Breast epithelium (tissue), 4 donors: ENCODE data around the gene KRT222. TPM values are rescaled to one million over a fixed set of nuclear protein-coding genes. Genes with fewer than 3 reads are reported as not detected.
A peak's percentile ranks its signal among the peaks of the same experiment; 100 is the strongest.

Experiments
- DNase-seq, 2 donors: peaks; one replicate each; pipeline ENCODE4 v3.0.0-alpha.2; 2019; ENCODE audit warnings: low spot score in 2 of 2
- H3K27ac ChIP-seq, 2 donors: fragments of 200-600 bp; sonication (generic) in 1 of 2; one replicate each; pipeline ENCODE4 v1.5.1; 2016 to 2019; ENCODE audit warnings: mild to moderate bottlenecking in 1 of 2
- H3K27me3 ChIP-seq, 2 donors: fragments of 200-600 bp; sonication (generic) in 1 of 2; one replicate each; pipeline versions ENCODE4 v1.5.1 to v1.6.0; 2017 to 2019; ENCODE audit warnings: control low read depth in 1 of 2, mild to moderate bottlenecking in 1 of 2
- H3K36me3 ChIP-seq: fragments of 200-600 bp; one replicate; pipeline ENCODE4 v1.5.1; 2019
- H3K4me1 ChIP-seq, 2 donors: fragments of 200-600 bp; sonication (generic); one replicate each; pipeline ENCODE4 v1.5.1; 2016 to 2019; ENCODE audit warnings: control low read depth in 1 of 2
- H3K4me3 ChIP-seq, 3 donors: fragments of 200-600 bp; sonication (generic); 1 replicate in 2 of 3; 2 replicates in 1 of 3; pipeline ENCODE4 v1.5.1; 2016 to 2019; ENCODE audit warnings: mild to moderate bottlenecking in 3 of 3, moderate library complexity in 2 of 3
- H3K9me3 ChIP-seq, 2 donors: fragments of 200-600 bp; sonication (generic) in 1 of 2; one replicate each; pipeline ENCODE4 v1.5.1; 2016 to 2019; ENCODE audit warnings: control low read depth in 1 of 2
- POLR2A ChIP-seq: fragments of 450-650 bp; IDR thresholded peaks from one replicate; pipeline ENCODE4 v1.6.1; 2016; ENCODE audit warnings: antibody characterized with exemption, mild to moderate bottlenecking, moderate library complexity
- POLR2AphosphoS5 ChIP-seq, 3 donors: sonication (generic); formaldehyde crosslinking; IDR thresholded peaks; one replicate each; pipeline ENCODE4 v1.6.1; 2017; ENCODE audit warnings: antibody characterized with exemption in 3 of 3
- intact Hi-C: fragments of 100-400 bp; cut with DNase I; formaldehyde crosslinking; loops from one replicate; pipeline ENCODE4 v1.15.1; 2023; ENCODE audit warnings: low total_unique reads
- total RNA-seq, 3 donors: library from RNA; depleted of rRNA; stranded (reverse); fragments of >200 nt; gene quantifications; one replicate each; pipeline ENCODE4 v1.1.0, GENCODE V29; 2016
- TF ChIP-seq, protein P1 (sequence below), 3 donors: fragments of 450-650 bp; IDR thresholded peaks; one replicate each; pipeline ENCODE4 v1.5.1; 2016 to 2017; ENCODE audit warnings: antibody characterized with exemption in 3 of 3, mild to moderate bottlenecking in 3 of 3, moderate library complexity in 3 of 3

Gene KRT222
- total RNA-seq, 3 donors from 2014 or later, result 0.80 to 1.3 (median 1.0) TPM

DNA sequence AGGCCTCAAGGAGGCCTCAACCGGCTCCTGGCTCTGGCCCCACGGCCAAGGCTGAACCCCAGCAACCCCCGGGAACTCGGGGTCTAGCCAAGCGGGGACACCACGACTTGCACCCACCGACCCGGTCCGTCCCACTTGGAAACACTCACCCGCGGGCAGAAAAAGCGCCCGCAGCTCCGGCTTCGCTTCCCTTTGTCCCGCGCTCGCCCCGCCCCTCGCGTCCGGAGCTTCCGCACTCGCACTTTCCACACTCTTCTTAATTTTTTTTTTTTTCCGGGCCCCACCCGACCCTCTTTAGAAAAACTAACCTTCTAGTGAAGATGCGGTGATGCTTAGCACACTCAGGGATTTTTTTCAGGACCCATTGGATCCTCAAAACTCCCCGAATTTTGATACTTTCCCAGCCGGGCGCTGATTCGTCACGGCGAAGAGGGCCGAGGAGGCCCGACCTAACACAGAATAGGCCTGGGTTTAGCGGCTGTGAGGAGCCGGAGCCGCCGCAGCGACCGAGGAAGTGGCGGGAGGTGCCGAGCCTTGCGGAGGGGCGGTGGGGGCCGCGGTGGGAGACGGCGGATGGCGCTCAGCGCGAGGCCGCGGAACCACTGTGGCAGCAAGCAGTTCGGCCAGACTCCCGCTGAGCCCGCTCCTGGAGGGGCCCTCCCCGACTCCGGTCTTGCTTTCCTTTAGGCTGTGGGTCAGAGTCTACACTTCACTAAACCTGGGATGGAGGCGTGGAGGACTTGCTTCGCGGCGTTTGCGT lies 17.2 kb downstream of the KRT222 start, which contains the start of gene SMARCE1:
SMARCE1 (minus strand) TSS at position 195 of the 760 bp plus-strand sequence. CDS start 2,016 bp downstream, outside the sequence.
- peaks cover 0 to 17% of the 10 kb centered on the region in 2 donors for H3K4me1 ChIP-seq
- intact Hi-C loops, result no loop called here
- H3K4me3 ChIP-seq, result peak within 1 kb of the TSS; percentile 77 to 92 (median 90)
- H3K36me3 ChIP-seq, result no peaks in the 10 kb centered on the region
- H3K9me3 ChIP-seq, result no peaks in the 10 kb centered on the region
- no peaks in the 10 kb centered on the region for H3K27me3 ChIP-seq
- peak within 1 kb of the TSS; percentile 99 for H3K27ac ChIP-seq
- DNase-seq, result peak; percentile 50 to 59
- TF ChIP-seq POLR2A (peak; percentile 23), POLR2AphosphoS5 (IDR thresholded peaks at IDR 0.05) (peak; percentile 13 to 68 (median 39))
- TF ChIP-seq, protein P1, sequence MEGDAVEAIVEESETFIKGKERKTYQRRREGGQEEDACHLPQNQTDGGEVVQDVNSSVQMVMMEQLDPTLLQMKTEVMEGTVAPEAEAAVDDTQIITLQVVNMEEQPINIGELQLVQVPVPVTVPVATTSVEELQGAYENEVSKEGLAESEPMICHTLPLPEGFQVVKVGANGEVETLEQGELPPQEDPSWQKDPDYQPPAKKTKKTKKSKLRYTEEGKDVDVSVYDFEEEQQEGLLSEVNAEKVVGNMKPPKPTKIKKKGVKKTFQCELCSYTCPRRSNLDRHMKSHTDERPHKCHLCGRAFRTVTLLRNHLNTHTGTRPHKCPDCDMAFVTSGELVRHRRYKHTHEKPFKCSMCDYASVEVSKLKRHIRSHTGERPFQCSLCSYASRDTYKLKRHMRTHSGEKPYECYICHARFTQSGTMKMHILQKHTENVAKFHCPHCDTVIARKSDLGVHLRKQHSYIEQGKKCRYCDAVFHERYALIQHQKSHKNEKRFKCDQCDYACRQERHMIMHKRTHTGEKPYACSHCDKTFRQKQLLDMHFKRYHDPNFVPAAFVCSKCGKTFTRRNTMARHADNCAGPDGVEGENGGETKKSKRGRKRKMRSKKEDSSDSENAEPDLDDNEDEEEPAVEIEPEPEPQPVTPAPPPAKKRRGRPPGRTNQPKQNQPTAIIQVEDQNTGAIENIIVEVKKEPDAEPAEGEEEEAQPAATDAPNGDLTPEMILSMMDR (IDR thresholded peaks at IDR 0.05), result peak in 1 of 3 donors; percentile 11

DNA sequence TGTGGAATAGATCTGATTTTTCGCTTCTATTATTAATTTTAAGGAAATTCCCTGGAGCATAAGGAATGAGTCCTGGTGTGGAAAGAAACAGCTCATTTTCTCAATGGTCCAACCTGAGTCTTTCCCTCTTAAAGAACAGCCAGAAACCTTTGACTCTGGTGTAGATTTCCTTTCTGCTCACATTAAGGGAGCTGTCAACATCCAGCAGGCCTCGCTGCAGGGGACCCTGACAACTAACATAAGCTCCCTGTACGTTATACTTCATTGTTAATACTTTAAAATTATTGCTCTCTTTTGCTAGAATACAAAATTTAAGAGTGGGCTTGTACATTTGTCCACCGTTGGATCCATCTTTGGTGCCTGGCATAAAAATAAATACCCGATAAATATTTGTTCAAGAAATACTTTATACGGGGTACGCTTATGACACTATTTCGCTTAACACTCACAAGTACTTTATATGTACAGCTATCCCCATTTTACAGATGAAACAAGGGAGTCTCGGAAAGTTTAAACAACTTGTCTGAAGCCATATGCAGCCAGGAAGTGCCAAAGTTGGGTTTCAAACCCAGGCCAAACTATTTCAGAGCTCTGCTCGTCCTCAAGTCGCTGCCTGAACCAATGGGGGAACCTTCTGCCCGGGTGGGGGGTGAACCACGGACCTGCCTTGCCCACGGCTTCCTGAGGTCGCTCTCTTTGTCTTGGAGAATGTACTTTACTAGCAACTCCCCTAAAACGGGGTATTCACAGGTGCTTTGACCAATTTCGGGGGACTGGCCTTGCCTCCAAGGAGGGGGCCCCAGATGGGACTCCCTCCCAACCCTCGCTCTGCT lies 18.0 kb downstream of the KRT222 start:
- Histone ChIP-seq H3K27ac (peak overlapping the region; percentile 99), H3K9me3 (no peaks in the 10 kb centered on the region), H3K36me3 (no peaks in the 10 kb centered on the region), H3K4me1 (peaks cover 0 to 17% of the 10 kb centered on the region in 2 donors), H3K27me3 (no peaks in the 10 kb centered on the region), H3K4me3 (peak overlapping the region; percentile 77 to 92 (median 90))
- intact Hi-C loops, result no loop called here
- TF ChIP-seq POLR2AphosphoS5 (IDR thresholded peaks at IDR 0.05) (no peak), POLR2A (no peak)
- TF ChIP-seq, protein P1 (IDR thresholded peaks at IDR 0.05), result no peak
- DNase-seq, result no peak

DNA sequence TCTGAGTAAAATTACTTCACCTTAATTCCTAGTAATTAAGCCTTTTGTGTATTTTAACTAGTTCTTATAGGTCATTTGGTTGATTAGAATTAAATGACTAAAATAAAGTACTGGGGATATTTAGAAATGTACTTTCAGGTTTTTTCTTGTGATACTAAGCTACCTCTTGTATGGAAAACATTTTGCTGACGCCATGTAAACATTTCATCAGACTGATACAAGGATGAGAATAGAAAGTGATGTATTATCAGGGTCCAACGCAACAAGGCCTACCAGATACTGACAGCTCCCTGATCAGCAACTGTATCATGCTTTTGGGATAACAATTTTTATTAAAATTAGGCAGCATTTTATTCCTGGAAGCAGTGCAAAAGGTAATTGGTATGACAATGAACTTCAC lies 19.0 kb downstream of the KRT222 start:
- Histone ChIP-seq H3K9me3 (no peaks in the 10 kb centered on the region), H3K27me3 (no peaks in the 10 kb centered on the region), H3K4me1 (peaks cover 0 to 17% of the 10 kb centered on the region in 2 donors), H3K4me3 (no peak overlapping the region), H3K36me3 (no peaks in the 10 kb centered on the region), H3K27ac (no peak overlapping the region)
- DNase-seq, result no peak
- intact Hi-C loops, result no loop called here
- TF ChIP-seq POLR2AphosphoS5 (IDR thresholded peaks at IDR 0.05), result no peak
- TF ChIP-seq, protein P1 (IDR thresholded peaks at IDR 0.05), result no peak
- no peak for TF ChIP-seq POLR2A

DNA sequence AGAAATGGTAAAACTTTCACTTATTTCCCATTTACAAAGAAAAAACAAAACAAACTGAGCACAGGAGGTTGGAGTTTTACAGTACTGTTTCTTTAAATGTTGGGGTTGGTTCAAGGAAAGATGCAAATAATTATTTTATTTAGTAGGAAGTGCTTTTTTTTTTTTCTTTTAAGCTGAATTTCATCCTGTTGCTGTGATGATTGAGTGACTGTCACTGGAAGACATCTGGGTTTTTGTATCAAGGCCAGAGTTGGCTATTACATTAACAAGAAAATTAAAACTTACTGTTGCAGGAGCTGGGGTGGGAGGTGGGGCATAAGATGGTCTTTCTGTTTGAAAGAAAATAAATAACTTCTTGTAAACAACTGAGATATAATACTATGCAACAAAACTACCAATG lies 19.7 kb downstream of the KRT222 start:
- Histone ChIP-seq H3K4me3 (no peak overlapping the region), H3K4me1 (peaks cover 0 to 17% of the 10 kb centered on the region in 2 donors), H3K27ac (no peak overlapping the region), H3K9me3 (no peaks in the 10 kb centered on the region), H3K36me3 (no peaks in the 10 kb centered on the region), H3K27me3 (no peaks in the 10 kb centered on the region)
- no peak for TF ChIP-seq POLR2A
- no peak for TF ChIP-seq POLR2AphosphoS5 (IDR thresholded peaks at IDR 0.05)
- TF ChIP-seq, protein P1 (IDR thresholded peaks at IDR 0.05), result no peak
- intact Hi-C loops, result no loop called here
- DNase-seq, result no peak

DNA sequence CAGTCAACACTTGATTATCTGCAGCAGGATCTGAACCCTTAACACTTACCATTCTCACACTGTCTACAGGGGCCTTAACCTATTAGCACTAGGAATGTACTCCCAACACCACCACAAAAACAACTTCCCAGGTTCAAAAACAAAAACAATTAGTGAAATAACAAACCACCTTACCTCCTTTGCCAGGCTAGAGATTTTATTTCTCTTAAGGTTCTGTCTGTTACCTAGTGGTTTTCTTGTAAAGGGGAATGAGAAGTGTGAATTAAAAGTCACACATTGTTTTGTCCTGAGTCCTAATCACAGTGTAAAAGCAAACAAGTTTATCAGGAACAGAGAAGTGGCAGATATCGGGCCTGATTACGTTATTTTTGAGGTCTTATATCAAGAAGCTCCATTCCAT lies 27.0 kb downstream of the KRT222 start:
- H3K27ac ChIP-seq, result no peak overlapping the region
- intact Hi-C loops, result no loop called here
- H3K4me1 ChIP-seq, result no peaks in the 10 kb centered on the region
- no peak for DNase-seq
- H3K9me3 ChIP-seq, result no peaks in the 10 kb centered on the region
- no peaks in the 10 kb centered on the region for H3K27me3 ChIP-seq
- TF ChIP-seq, protein P1 (IDR thresholded peaks at IDR 0.05), result no peak
- TF ChIP-seq POLR2A, result no peak
- TF ChIP-seq POLR2AphosphoS5 (IDR thresholded peaks at IDR 0.05), result no peak
- H3K4me3 ChIP-seq, result no peak overlapping the region
- peaks cover 6% of the 10 kb centered on the region for H3K36me3 ChIP-seq
